Trophoblast cell (in vitro differentiated cells and primary cell): Measurements from ENCODE around the gene CARD14.
"Not testable (repeated sequence)": the region's sequence is repeated elsewhere in the genome, so short reads cannot be mapped to it uniquely, and the experiment has no call there.

Experiments
- DNase-seq, 2 donors: peaks; one replicate each; pipeline ENCODE4 v3.0.0-alpha.2; 2016
- H2AFZ ChIP-seq: 2 replicates; pipeline ENCODE4 v1.6.1; 2013; ENCODE audit warnings: low read length, moderate library complexity, mild to moderate bottlenecking; ENCODE audit not compliant: insufficient read depth, poor library complexity
- H2AK5ac ChIP-seq: 2 replicates; pipeline ENCODE4 v1.6.1; 2013; ENCODE audit warnings: mild to moderate bottlenecking, low read length
- H2BK120ac ChIP-seq: 2 replicates; pipeline ENCODE4 v1.6.1; 2013; ENCODE audit warnings: low read length, mild to moderate bottlenecking, moderate library complexity; ENCODE audit not compliant: insufficient read depth, poor library complexity
- H2BK12ac ChIP-seq: 2 replicates; pipeline ENCODE4 v1.6.1; 2013; ENCODE audit warnings: mild to moderate bottlenecking, low read length, moderate library complexity
- H2BK5ac ChIP-seq: 2 replicates; pipeline ENCODE4 v1.6.1; 2013; ENCODE audit warnings: low read length, low read depth, moderate library complexity, mild to moderate bottlenecking; ENCODE audit not compliant: poor library complexity
- H3K14ac ChIP-seq: 2 replicates; pipeline ENCODE4 v1.6.1; 2013; ENCODE audit warnings: mild to moderate bottlenecking, low read length
- H3K18ac ChIP-seq: 2 replicates; pipeline ENCODE4 v1.6.1; 2013; ENCODE audit warnings: mild to moderate bottlenecking, low read length
- H3K23ac ChIP-seq: 2 replicates; pipeline ENCODE4 v1.6.1; 2013; ENCODE audit warnings: low read length
- H3K27ac ChIP-seq: 2 replicates; pipeline ENCODE4 v1.5.1; 2013; ENCODE audit warnings: low read depth, mild to moderate bottlenecking, inconsistent platforms, low read length, moderate library complexity
- H3K27me3 ChIP-seq: 2 replicates; pipeline ENCODE4 v1.6.1; 2013; ENCODE audit warnings: inconsistent platforms, mild to moderate bottlenecking, low read length, moderate library complexity; ENCODE audit not compliant: insufficient read depth
- H3K36me3 ChIP-seq, 2 experiments: 1 replicate in 1 of 2; 2 replicates in 1 of 2; pipeline ENCODE4 v1.6.1; 2013; ENCODE audit warnings: low read length in 2 of 2, mild to moderate bottlenecking in 2 of 2, moderate library complexity in 1 of 2; ENCODE audit not compliant: insufficient read depth in 2 of 2, control insufficient read depth in 1 of 2
- H3K4ac ChIP-seq: 2 replicates; pipeline ENCODE4 v1.6.1; 2013; ENCODE audit warnings: low read depth, mild to moderate bottlenecking, low read length, moderate library complexity
- H3K4me1 ChIP-seq, 2 experiments: 1 replicate in 1 of 2; 2 replicates in 1 of 2; pipeline ENCODE4 v1.6.1; 2013; ENCODE audit warnings: low read length in 2 of 2, mild to moderate bottlenecking in 2 of 2, moderate library complexity in 1 of 2; ENCODE audit not compliant: insufficient read depth in 2 of 2, control insufficient read depth in 1 of 2
- H3K4me2 ChIP-seq: 2 replicates; pipeline ENCODE4 v1.6.1; 2013; ENCODE audit warnings: inconsistent platforms, mild to moderate bottlenecking, low read length, moderate library complexity
- H3K4me3 ChIP-seq: 2 replicates; pipeline ENCODE4 v1.5.1; 2013; ENCODE audit warnings: mild to moderate bottlenecking, low read depth, low read length, inconsistent platforms
- H3K79me1 ChIP-seq: one replicate; pipeline ENCODE4 v1.6.1; 2013; ENCODE audit warnings: low read length
- H3K79me2 ChIP-seq: 2 replicates; pipeline ENCODE4 v1.6.1; 2013; ENCODE audit warnings: low read length, mild to moderate bottlenecking; ENCODE audit not compliant: control insufficient read depth, insufficient read depth, poor library complexity
- H3K9ac ChIP-seq: 2 replicates; pipeline ENCODE4 v1.6.1; 2013; ENCODE audit warnings: mild to moderate bottlenecking, low read length
- H3K9me3 ChIP-seq: 2 replicates; pipeline ENCODE4 v1.6.1; 2013; ENCODE audit warnings: low read depth, mild to moderate bottlenecking, control low read depth, inconsistent platforms, low read length; ENCODE audit not compliant: insufficient read depth
- H4K12ac ChIP-seq: 2 replicates; pipeline ENCODE4 v1.6.1; 2013; ENCODE audit warnings: low read depth, mild to moderate bottlenecking, low read length, moderate library complexity
- H4K8ac ChIP-seq: 2 replicates; pipeline ENCODE4 v1.6.1; 2013; ENCODE audit warnings: low read depth, mild to moderate bottlenecking, low read length, moderate library complexity
- H4K91ac ChIP-seq: one replicate; pipeline ENCODE4 v1.6.1; 2013; ENCODE audit warnings: low read depth, mild to moderate bottlenecking, low read length, moderate library complexity
- WGBS: extraction: QIAGEN DNeasy Blood & Tissue Kit; methylation state at CpG from one replicate; pipeline ENCODE4 v1.1.7; 2013; ENCODE audit warnings: missing lambda C conversion rate; ENCODE audit not compliant: insufficient read length, insufficient coverage; ENCODE audit errors: extremely low coverage; 5-methylcytosine and 5-hydroxymethylcytosine counted together

Gene CARD14

GRCh38 chr17:80242505-80242904, 72.7 kb downstream of the CARD14 start:
- Histone ChIP-seq H4K12ac (no peak overlapping the region), H3K9ac (no peak overlapping the region), H2AFZ (no peak overlapping the region), H2BK120ac (no peak overlapping the region), H3K79me2 (no peaks in the 10 kb centered on the region), H2BK12ac (no peak overlapping the region), H2AK5ac (no peak overlapping the region), H3K9me3 (peaks cover 3% of the 10 kb centered on the region), H3K4ac (no peak overlapping the region), H3K36me3 (peaks cover 45 to 47% of the 10 kb centered on the region in 2 experiments), H4K91ac (no peak overlapping the region), H3K18ac (no peak overlapping the region), H3K14ac (no peak overlapping the region), H3K79me1 (peaks cover 7% of the 10 kb centered on the region), H2BK5ac (no peak overlapping the region), H3K27ac (no peak overlapping the region), H3K27me3 (no peaks in the 10 kb centered on the region), H3K23ac (no peak overlapping the region), H3K4me1 (peaks cover 4% of the 10 kb centered on the region in 2 experiments), H4K8ac (no peak overlapping the region), H3K4me2 (no peak overlapping the region), H3K4me3 (no peak overlapping the region)
- DNase-seq: no peak
- no CpG with 5 or more reads among the region's 14 CpGs for WGBS

GRCh38 chr17:80243526-80244433, 74.0 kb downstream of the CARD14 start:
- peaks cover 7% of the 10 kb centered on the region for H3K79me1 ChIP-seq
- H2AFZ ChIP-seq: no peak overlapping the region
- H2BK5ac ChIP-seq: no peak overlapping the region
- H3K14ac ChIP-seq: no peak overlapping the region
- H4K91ac ChIP-seq: no peak overlapping the region
- H2BK12ac ChIP-seq: peak overlapping the region; percentile 5
- no peak overlapping the region for H2BK120ac ChIP-seq
- H3K4me3 ChIP-seq: no peak overlapping the region
- H3K23ac ChIP-seq: no peak overlapping the region
- no peak overlapping the region for H4K12ac ChIP-seq
- DNase-seq: no peak
- H3K27ac ChIP-seq: no peak overlapping the region
- H3K36me3 ChIP-seq: peaks cover 50% of the 10 kb centered on the region in 2 experiments
- no peak overlapping the region for H3K9ac ChIP-seq
- peaks cover 4% of the 10 kb centered on the region in 2 experiments for H3K4me1 ChIP-seq
- no peaks in the 10 kb centered on the region for H3K27me3 ChIP-seq
- peaks cover 3% of the 10 kb centered on the region for H3K9me3 ChIP-seq
- H2AK5ac ChIP-seq: peak overlapping the region; percentile 7
- H4K8ac ChIP-seq: no peak overlapping the region
- WGBS: no CpG with 5 or more reads among the region's 26 CpGs
- H3K79me2 ChIP-seq: no peaks in the 10 kb centered on the region
- no peak overlapping the region for H3K4me2 ChIP-seq
- H3K4ac ChIP-seq: no peak overlapping the region
- H3K18ac ChIP-seq: no peak overlapping the region

GRCh38 chr17:80244448-80244847, 74.6 kb downstream of the CARD14 start:
- not testable (repeated sequence) for H3K79me1 ChIP-seq, H3K4me1 ChIP-seq, H4K91ac ChIP-seq, H3K4ac ChIP-seq, H3K27me3 ChIP-seq, H4K12ac ChIP-seq, H2AFZ ChIP-seq, H4K8ac ChIP-seq, H3K27ac ChIP-seq, H2BK5ac ChIP-seq, H2BK12ac ChIP-seq, H3K9me3 ChIP-seq, H3K4me3 ChIP-seq, H2AK5ac ChIP-seq, H2BK120ac ChIP-seq, H3K4me2 ChIP-seq, H3K9ac ChIP-seq, H3K18ac ChIP-seq, H3K14ac ChIP-seq, H3K79me2 ChIP-seq, H3K23ac ChIP-seq
- peaks cover 56 to 57% of the 10 kb centered on the region in 2 experiments for H3K36me3 ChIP-seq
- WGBS: no CpG with 5 or more reads among the region's 6 CpGs
- DNase-seq: peak in 1 of 2 donors; percentile 6

GRCh38 chr17:80244871-80245509, 75.2 kb downstream of the CARD14 start:
- peak overlapping the region; percentile 1 for H4K8ac ChIP-seq
- H3K18ac ChIP-seq: peak overlapping the region; percentile 5
- peak overlapping the region; percentile 48 for H2BK120ac ChIP-seq
- H3K9ac ChIP-seq: no peak overlapping the region
- H3K9me3 ChIP-seq: peaks cover 3% of the 10 kb centered on the region
- H2BK5ac ChIP-seq: peak overlapping the region; percentile 42
- peak overlapping the region; percentile 11 for H2AK5ac ChIP-seq
- WGBS: no CpG with 5 or more reads among the region's 22 CpGs
- H3K36me3 ChIP-seq: peaks cover 56% of the 10 kb centered on the region in 2 experiments
- peak overlapping the region; percentile 0 for H3K14ac ChIP-seq
- no peak overlapping the region for H2AFZ ChIP-seq
- H2BK12ac ChIP-seq: no peak overlapping the region
- peak overlapping the region; percentile 24 for H3K27ac ChIP-seq
- H3K4ac ChIP-seq: no peak overlapping the region
- peak in 1 of 2 donors; percentile 13 for DNase-seq
- peaks cover 4% of the 10 kb centered on the region in 2 experiments for H3K4me1 ChIP-seq
- peak overlapping the region; percentile 67 for H4K91ac ChIP-seq
- H3K79me2 ChIP-seq: no peaks in the 10 kb centered on the region
- H3K4me3 ChIP-seq: no peak overlapping the region
- peaks cover 7% of the 10 kb centered on the region for H3K79me1 ChIP-seq
- H3K4me2 ChIP-seq: no peak overlapping the region
- H4K12ac ChIP-seq: no peak overlapping the region
- H3K23ac ChIP-seq: no peak overlapping the region
- no peaks in the 10 kb centered on the region for H3K27me3 ChIP-seq
